ENCODE data around the gene SF3B4. TPM values are rescaled to one million over a fixed set of nuclear protein-coding genes. Genes with fewer than 3 reads are reported as not detected.

SF3B4 gene
- total and polyA plus RNA-seq, 2 of the 8 experiments (the other 6 are each of a cell fraction or from before 2014, with no cell fraction given): 81.1 to 122 TPM

- TF ChIP-seq E2F6 (IDR thresholded peaks at IDR 0.05) (no peak), SUZ12 (IDR thresholded peaks at IDR 0.05; ENCODE audit: low read length) (no peak), SP1 (IDR thresholded peaks at IDR 0.05; ENCODE audit: low read depth, low read length) (no peak)
Observed at GRCh38 chr1:149934356-149934755, 6.8 kb upstream of the SF3B4 start (continued).

All from H1 (cell line).